ENCODE data around the gene COMMD1.
"Not testable (repeated sequence)": the region's sequence is repeated elsewhere in the genome, so short reads cannot be mapped to it uniquely, and the experiment has no call there.

COMMD1 gene

GRCh38 chr2:61966087-61966727, 60.7 kb downstream of the COMMD1 start:
- no peak for DNase-seq

- DNase-seq: no peak
Observed at GRCh38 chr2:61967262-61967661, 61.8 kb downstream of the COMMD1 start.

GRCh38 chr2:61969376-61969775, 63.9 kb downstream of the COMMD1 start:
- DNase-seq: no peak

GRCh38 chr2:61970807-61971556, 65.5 kb downstream of the COMMD1 start:
- no peak for DNase-seq

- DNase-seq: peak in 1 of 2 experiments; percentile 3
Observed at GRCh38 chr2:61978522-61978921, 73.0 kb downstream of the COMMD1 start.

- DNase-seq: no peak
Observed at GRCh38 chr2:61980758-61981157, 75.3 kb downstream of the COMMD1 start.

- DNase-seq: no peak
Observed at GRCh38 chr2:61984682-61985081, 79.2 kb downstream of the COMMD1 start.

GRCh38 chr2:61988462-61989366, 83.2 kb downstream of the COMMD1 start:
- no peak for DNase-seq

- peak in 1 of 2 experiments; percentile 12 for DNase-seq
Observed at GRCh38 chr2:61993422-61994024, 88.0 kb downstream of the COMMD1 start.

- DNase-seq: no peak
Observed at GRCh38 chr2:61994531-61994930, 89.1 kb downstream of the COMMD1 start.

- no peak for DNase-seq
Observed at GRCh38 chr2:61995065-61995464, 89.6 kb downstream of the COMMD1 start.

GRCh38 chr2:61995515-61995914, 90.0 kb downstream of the COMMD1 start:
- no peak for DNase-seq

- DNase-seq: no peak
Observed at GRCh38 chr2:61998426-61998825, 93.0 kb downstream of the COMMD1 start.

GRCh38 chr2:62000538-62000937, 95.1 kb downstream of the COMMD1 start:
- DNase-seq: no peak

GRCh38 chr2:62001431-62001830, 96.0 kb downstream of the COMMD1 start:
- no peak for DNase-seq

- DNase-seq: not testable (repeated sequence)
Observed at GRCh38 chr2:62004428-62004827, 99.0 kb downstream of the COMMD1 start.

GRCh38 chr2:62007555-62007954, 102.1 kb downstream of the COMMD1 start:
- DNase-seq: no peak

- DNase-seq: no peak
Observed at GRCh38 chr2:62010632-62011256, 105.3 kb downstream of the COMMD1 start.

GRCh38 chr2:62013641-62014040, 108.2 kb downstream of the COMMD1 start:
- DNase-seq: no peak

- DNase-seq: peak in 1 of 2 experiments; percentile 5
Observed at GRCh38 chr2:62014102-62014501, 108.6 kb downstream of the COMMD1 start.

- no peak for DNase-seq
Observed at GRCh38 chr2:62016957-62017356, 111.5 kb downstream of the COMMD1 start.

- DNase-seq: no peak
Observed at GRCh38 chr2:62029910-62030309, 124.4 kb downstream of the COMMD1 start.

- no peak for DNase-seq
Observed at GRCh38 chr2:62030902-62031301, 125.4 kb downstream of the COMMD1 start.

All from SHP77 (cell line).